Mesendoderm (in vitro differentiated cells): Measurements from ENCODE around the gene PPP6R3.
A peak's percentile ranks its signal among the peaks of the same experiment; 100 is the strongest.
"Not testable (repeated sequence)": the region's sequence is repeated elsewhere in the genome, so short reads cannot be mapped to it uniquely, and the experiment has no call there.

Source experiments
- DNase-seq: peaks from one replicate; pipeline ENCODE4 v3.0.0; 2013
- H2AK5ac ChIP-seq: 2 replicates; pipeline ENCODE4 v1.6.1; 2013; ENCODE audit warnings: low read length, inconsistent platforms
- H2BK120ac ChIP-seq: 2 replicates; pipeline ENCODE4 v1.6.1; 2013; ENCODE audit warnings: low read depth, mild to moderate bottlenecking, low read length, moderate library complexity, mixed read lengths
- H2BK15ac ChIP-seq: replicated peaks from 2 replicates; pipeline ENCODE4 v1.6.1; 2013; ENCODE audit warnings: low read depth, mild to moderate bottlenecking, moderate library complexity
- H2BK5ac ChIP-seq: 2 replicates; pipeline ENCODE4 v1.6.1; 2013; ENCODE audit warnings: low read length, inconsistent platforms
- H3K18ac ChIP-seq: 2 replicates; pipeline ENCODE4 v1.6.1; 2013; ENCODE audit warnings: mild to moderate bottlenecking, low read length, mixed read lengths
- H3K23ac ChIP-seq: one replicate; pipeline ENCODE4 v1.6.1; 2013; ENCODE audit warnings: low read length
- H3K27ac ChIP-seq: 2 replicates; pipeline ENCODE4 v1.5.1; 2013; ENCODE audit warnings: low read depth, mild to moderate bottlenecking, inconsistent platforms, low read length, moderate library complexity
- H3K27me3 ChIP-seq: 2 replicates; pipeline ENCODE4 v1.6.1; 2013; ENCODE audit warnings: low read length, control low read depth, mild to moderate bottlenecking, inconsistent platforms; ENCODE audit not compliant: insufficient read depth, poor library complexity
- H3K36me3 ChIP-seq: 2 replicates; pipeline ENCODE4 v1.6.1; 2013; ENCODE audit warnings: low read length, inconsistent platforms; ENCODE audit not compliant: control insufficient read depth, insufficient read depth
- H3K4ac ChIP-seq: one replicate; pipeline ENCODE4 v1.6.1; 2013; ENCODE audit warnings: low read depth, mild to moderate bottlenecking, low read length, moderate library complexity
- H3K4me1 ChIP-seq: 2 replicates; pipeline ENCODE4 v1.6.1; 2013; ENCODE audit warnings: low read depth, low read length, inconsistent platforms; ENCODE audit not compliant: control insufficient read depth
- H3K4me2 ChIP-seq: 2 replicates; pipeline ENCODE4 v1.6.1; 2013; ENCODE audit warnings: low read length
- H3K4me3 ChIP-seq: 2 replicates; pipeline ENCODE4 v1.5.1; 2013; ENCODE audit warnings: mild to moderate bottlenecking, low read length
- H3K56ac ChIP-seq: one replicate; pipeline ENCODE4 v1.6.1; 2013; ENCODE audit warnings: low read length
- H3K79me1 ChIP-seq: 2 replicates; pipeline ENCODE4 v1.6.1; 2013; ENCODE audit warnings: low read length, inconsistent platforms
- H3K79me2 ChIP-seq: 2 replicates; pipeline ENCODE4 v1.6.1; 2013; ENCODE audit warnings: mild to moderate bottlenecking, low read length; ENCODE audit not compliant: control insufficient read depth, insufficient read depth
- H3K9ac ChIP-seq: 2 replicates; pipeline ENCODE4 v1.6.1; 2013; ENCODE audit warnings: low read length, inconsistent platforms
- H4K5ac ChIP-seq: one replicate; pipeline ENCODE4 v1.6.1; 2013; ENCODE audit warnings: low read length
- H4K8ac ChIP-seq: one replicate; pipeline ENCODE4 v1.6.1; 2013; ENCODE audit warnings: low read depth, mild to moderate bottlenecking, control low read depth, low read length, moderate library complexity
- WGBS: extraction: QIAGEN DNeasy Blood & Tissue Kit; methylation state at CpG from one replicate; pipeline ENCODE4 v1.1.7; 2013; ENCODE audit warnings: low lambda C conversion rate, missing lambda C conversion rate; ENCODE audit not compliant: insufficient coverage; ENCODE audit errors: extremely low coverage; 5-methylcytosine and 5-hydroxymethylcytosine counted together

The PPP6R3 gene

DNA sequence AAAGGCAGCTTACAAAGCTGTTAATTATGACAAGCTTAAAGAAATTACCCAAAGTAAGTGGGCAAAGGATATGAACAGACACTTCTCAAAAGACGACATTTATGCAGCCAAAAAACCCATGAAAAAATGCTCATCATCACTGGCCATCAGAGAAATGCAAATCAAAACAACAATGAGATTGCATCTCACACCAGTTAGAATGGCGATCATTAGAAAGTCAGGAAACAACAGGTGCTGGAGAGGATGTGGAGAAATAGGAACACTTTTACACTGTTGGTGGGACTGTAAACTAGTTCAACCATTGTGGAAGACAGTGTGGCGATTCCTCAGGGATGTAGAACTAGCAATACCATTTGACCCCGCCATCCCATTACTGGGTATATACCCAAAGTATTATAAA lies 164.5 kb downstream of the PPP6R3 start:
- not testable (repeated sequence) for H3K4ac ChIP-seq, H3K9ac ChIP-seq, H2AK5ac ChIP-seq, DNase-seq, H3K4me3 ChIP-seq, H2BK5ac ChIP-seq, H3K18ac ChIP-seq, H3K79me1 ChIP-seq, H3K36me3 ChIP-seq, H3K23ac ChIP-seq, H3K56ac ChIP-seq, H3K79me2 ChIP-seq, H4K8ac ChIP-seq, H3K27me3 ChIP-seq, H3K4me1 ChIP-seq, H4K5ac ChIP-seq, H2BK15ac ChIP-seq, H3K4me2 ChIP-seq, H3K27ac ChIP-seq, H2BK120ac ChIP-seq
- no CpG with 5 or more reads among the region's 4 CpGs for WGBS

DNA sequence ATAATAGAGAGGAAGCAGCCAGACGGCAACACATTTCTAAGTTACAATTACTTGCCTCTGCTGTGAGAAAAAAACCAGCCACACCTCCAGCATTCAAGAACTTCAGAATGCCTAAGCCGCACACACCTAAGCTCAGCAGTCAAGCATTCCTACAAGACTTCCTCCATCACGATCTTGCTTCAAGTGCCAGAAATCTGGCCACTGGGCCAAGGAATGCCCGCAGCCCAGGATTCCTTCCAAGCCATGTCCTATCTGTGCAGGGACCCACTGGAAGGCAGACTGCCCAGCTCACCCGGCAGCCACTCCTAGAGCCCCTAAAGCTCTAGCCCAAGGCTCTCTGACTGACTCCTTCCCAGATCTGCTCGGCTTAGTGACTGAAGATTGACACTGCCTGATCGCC lies 165.7 kb downstream of the PPP6R3 start:
- H3K36me3 ChIP-seq, H3K79me2 ChIP-seq, H3K4ac ChIP-seq, H2AK5ac ChIP-seq, H3K4me3 ChIP-seq, H2BK15ac ChIP-seq, H3K18ac ChIP-seq, H3K9ac ChIP-seq, DNase-seq, H3K56ac ChIP-seq, H2BK120ac ChIP-seq, H4K8ac ChIP-seq, H4K5ac ChIP-seq, H2BK5ac ChIP-seq, H3K4me1 ChIP-seq, H3K27me3 ChIP-seq, H3K4me2 ChIP-seq, H3K79me1 ChIP-seq, H3K27ac ChIP-seq, H3K23ac ChIP-seq: not testable (repeated sequence)
- WGBS = no CpG with 5 or more reads among the region's 7 CpGs

DNA sequence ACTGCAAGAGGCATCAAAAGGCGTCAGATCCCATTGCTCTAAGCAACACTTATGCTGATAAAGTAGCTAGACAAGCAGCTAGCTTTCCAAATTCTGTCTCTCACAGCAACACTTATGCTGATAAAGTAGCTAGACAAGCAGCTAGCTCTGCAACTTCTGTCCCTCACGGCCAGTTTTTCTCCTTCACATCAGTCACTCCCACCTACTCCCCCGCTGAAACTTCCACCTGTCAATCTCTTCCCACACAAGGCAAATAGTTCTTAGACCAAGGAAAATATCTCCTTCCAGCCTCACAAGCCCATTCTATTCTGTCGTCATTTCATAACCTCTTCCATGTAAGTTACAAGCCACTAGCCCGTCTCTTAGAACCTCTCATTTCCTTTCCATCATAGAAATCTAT lies 168.3 kb downstream of the PPP6R3 start:
- not testable (repeated sequence) for H2BK120ac ChIP-seq, H2BK5ac ChIP-seq, H3K27ac ChIP-seq, H3K4ac ChIP-seq, H3K23ac ChIP-seq, H3K27me3 ChIP-seq, H3K18ac ChIP-seq, H4K5ac ChIP-seq, H3K56ac ChIP-seq, H4K8ac ChIP-seq, H3K4me1 ChIP-seq, H2BK15ac ChIP-seq, H3K79me1 ChIP-seq, H3K4me2 ChIP-seq, H3K9ac ChIP-seq, H3K4me3 ChIP-seq, H3K79me2 ChIP-seq, H3K36me3 ChIP-seq, H2AK5ac ChIP-seq
- WGBS = no CpG with 5 or more reads among the region's 5 CpGs
- DNase-seq = peak; percentile 76

DNA sequence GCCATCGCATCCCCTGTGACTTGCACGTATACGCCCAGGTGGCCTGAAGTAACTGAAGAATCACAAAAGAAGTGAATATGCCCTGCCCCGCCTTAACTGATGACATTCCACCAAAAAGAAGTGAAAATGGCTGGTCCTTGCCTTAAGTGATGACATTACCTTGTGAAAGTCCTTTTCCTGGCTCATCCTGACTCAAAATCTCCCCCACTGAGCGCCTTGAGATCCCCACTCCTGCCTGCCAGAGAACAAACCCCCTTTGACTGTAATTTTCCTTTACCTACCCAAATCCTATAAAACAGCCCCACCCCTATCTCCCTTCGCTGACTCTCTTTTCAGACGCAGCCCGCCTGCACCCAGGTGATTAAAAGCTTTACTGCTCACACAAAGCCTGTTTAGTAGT lies 171.8 kb downstream of the PPP6R3 start:
- H3K4me1 ChIP-seq, H4K5ac ChIP-seq, H3K79me1 ChIP-seq, H4K8ac ChIP-seq, H3K4me3 ChIP-seq, H3K79me2 ChIP-seq, H3K27me3 ChIP-seq, H2BK5ac ChIP-seq, H3K4me2 ChIP-seq, H2AK5ac ChIP-seq, H3K9ac ChIP-seq, H2BK120ac ChIP-seq, H3K36me3 ChIP-seq, H2BK15ac ChIP-seq, H3K23ac ChIP-seq, H3K4ac ChIP-seq: not testable (repeated sequence)
- peak; percentile 62 for DNase-seq
- Histone ChIP-seq H3K18ac (peak overlapping the region; percentile 39), H3K56ac (peak overlapping the region; percentile 20), H3K27ac (peak overlapping the region; percentile 39)
- WGBS = no CpG with 5 or more reads among the region's 8 CpGs

DNA sequence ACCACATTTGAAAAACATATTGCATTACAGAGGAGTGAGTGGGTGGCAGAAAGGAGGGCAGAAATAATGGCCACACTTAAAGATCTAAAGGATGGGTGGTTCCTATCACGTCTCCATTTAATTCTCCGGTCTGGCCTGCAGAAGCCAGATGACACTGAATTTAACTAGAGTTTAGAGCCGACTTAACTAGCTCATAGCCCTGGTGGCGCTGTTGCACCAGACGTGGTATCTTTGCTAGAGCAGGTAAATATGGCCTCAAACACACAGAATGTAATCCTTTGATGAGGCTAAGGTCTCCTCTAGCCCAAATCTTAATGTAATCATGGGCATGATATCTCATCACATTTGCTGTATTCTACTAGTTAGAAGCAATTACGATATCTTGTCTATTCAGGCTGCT lies 172.2 kb downstream of the PPP6R3 start:
- Histone ChIP-seq H4K8ac (no peak overlapping the region), H3K79me2 (no peaks in the 10 kb centered on the region), H3K79me1 (no peaks in the 10 kb centered on the region), H3K4ac (peak overlapping the region; percentile 100), H3K4me1 (peaks cover 10% of the 10 kb centered on the region), H2AK5ac (no peak overlapping the region), H3K27me3 (no peaks in the 10 kb centered on the region), H3K4me2 (no peak overlapping the region), H3K9ac (no peak overlapping the region), H3K27ac (peak overlapping the region; percentile 88), H3K36me3 (no peaks in the 10 kb centered on the region), H3K18ac (peak overlapping the region; percentile 98), H2BK5ac (peak overlapping the region; percentile 94), H3K56ac (peak overlapping the region; percentile 80), H3K4me3 (no peak overlapping the region), H2BK15ac (no peak overlapping the region), H3K23ac (no peak overlapping the region), H2BK120ac (peak overlapping the region; percentile 100), H4K5ac (no peak overlapping the region)
- whole genome bisulfite sequencing = no CpG with 5 or more reads among the region's 6 CpGs
- DNase-seq = peak; percentile 95

DNA sequence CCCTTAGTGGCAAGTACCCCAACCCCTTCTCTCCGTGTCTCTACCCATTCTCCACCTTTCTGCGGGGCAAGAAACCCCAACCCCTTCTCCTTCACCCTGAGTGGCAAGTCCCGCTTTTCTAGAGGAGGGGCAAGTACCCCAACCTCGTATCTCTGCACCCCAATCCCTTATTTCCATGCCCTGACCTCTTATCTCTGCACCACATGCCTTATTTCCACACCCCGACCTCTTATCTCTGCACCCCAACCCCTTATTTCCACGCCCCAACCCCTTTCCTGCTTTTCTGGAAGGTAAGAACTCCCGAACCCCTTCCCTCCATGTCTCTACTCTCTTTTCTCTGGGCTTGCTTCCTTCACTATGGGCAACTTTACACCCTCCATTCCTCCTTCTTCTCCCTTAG lies 174.1 kb downstream of the PPP6R3 start:
- Histone ChIP-seq H3K9ac (peak overlapping the region; percentile 49), H2BK5ac (peak overlapping the region; percentile 82), H2BK120ac (peak overlapping the region; percentile 89), H3K56ac (peak overlapping the region; percentile 77), H3K4ac (peak overlapping the region; percentile 37), H3K27ac (peak overlapping the region; percentile 62), H4K8ac (peak overlapping the region; percentile 6), H3K18ac (peak overlapping the region; percentile 85)
- H3K4me2 ChIP-seq, H3K79me1 ChIP-seq, H4K5ac ChIP-seq, H3K4me1 ChIP-seq, H3K27me3 ChIP-seq, H3K23ac ChIP-seq, DNase-seq, H3K79me2 ChIP-seq, H3K36me3 ChIP-seq, H2AK5ac ChIP-seq, H3K4me3 ChIP-seq, H2BK15ac ChIP-seq: not testable (repeated sequence)
- no CpG with 5 or more reads among the region's 7 CpGs for WGBS
